HG03095 (cell line): Measurements from ENCODE around the gene TXLNB.
A peak's percentile ranks its signal among the peaks of the same experiment; 100 is the strongest.

ENCODE experiments used
- ATAC-seq: cut with Tn5 transposase; IDR thresholded peaks from one replicate; pipeline ENCODE4 v1.9.1; 2021; ENCODE audit warnings: moderate library complexity; ENCODE audit not compliant: unreplicated experiment

The TXLNB gene

DNA sequence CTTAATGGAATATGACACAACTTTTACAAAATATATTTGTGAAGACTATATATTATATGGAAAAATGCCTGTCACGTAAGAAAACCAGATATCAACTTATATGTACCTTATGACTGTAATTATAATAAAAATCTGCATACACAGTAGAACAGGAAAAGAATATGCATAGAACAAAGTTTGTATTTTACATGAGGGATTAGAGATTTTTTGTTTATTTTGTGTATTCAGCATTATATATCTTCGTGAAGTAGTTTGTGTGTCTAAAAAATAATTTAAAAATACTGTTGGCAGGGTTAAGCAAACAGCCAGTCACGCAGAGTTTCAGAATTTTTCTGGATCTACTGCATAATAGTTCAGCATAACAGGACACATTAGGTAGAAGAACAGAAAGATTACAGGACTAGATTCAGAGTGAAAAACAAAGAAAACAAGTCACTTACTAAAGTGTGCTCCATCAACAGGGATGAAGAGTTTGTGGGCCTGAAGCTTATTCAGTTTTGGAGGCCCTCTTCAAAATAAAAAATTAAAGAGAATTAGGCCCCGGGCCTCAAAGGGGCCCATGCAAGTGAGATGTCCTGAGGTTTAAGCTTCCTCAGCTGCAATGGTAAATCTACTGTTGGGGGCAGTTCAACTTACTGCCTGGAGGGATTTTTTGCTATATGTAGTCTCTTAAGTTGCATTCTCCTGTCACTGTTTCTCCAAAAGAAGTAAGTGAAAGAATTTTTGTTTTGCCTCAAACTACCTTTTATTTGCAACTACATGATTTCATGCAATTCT lies 16.3 kb downstream of the TXLNB start:
- no peak for ATAC-seq

DNA sequence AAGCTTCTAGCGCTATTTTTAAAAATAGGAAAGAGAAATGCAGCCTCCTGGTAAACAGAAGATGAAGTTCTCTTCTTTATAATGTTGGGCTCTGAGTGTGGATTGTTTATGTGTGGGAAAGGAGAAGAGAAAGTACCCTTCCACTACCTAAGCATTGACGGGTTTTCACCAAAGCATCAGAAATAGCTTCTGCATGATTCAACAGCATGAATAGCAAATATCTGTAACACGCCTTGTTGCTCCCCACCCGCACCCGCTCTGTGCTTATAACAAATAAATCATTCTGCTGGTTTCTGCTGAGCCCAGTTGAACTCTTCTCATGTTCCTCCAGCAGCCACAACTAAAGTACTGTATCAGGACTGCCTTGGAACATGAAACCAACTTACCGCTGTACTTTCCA lies 20.7 kb downstream of the TXLNB start:
- peak; percentile 92 for ATAC-seq

DNA sequence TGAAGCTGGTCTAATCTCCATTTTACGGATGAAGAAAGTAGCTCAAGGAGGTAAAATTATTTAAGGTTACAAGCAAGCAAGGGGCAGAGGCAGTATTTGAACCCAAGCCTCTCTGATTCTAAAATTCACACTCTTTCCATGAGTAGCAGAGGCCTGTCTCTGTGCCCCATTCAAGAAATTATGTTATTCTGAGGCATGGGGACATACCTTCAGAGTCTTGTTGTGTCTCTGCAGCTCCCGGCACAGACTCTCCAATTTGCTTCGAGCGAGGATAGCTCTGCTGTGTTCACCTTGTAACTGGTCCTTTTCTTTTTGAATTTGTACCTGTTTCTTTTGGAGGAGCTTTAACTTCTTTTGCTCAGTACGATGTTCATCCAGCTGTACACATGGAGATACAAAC lies 21.5 kb downstream of the TXLNB start:
- no peak for ATAC-seq

DNA sequence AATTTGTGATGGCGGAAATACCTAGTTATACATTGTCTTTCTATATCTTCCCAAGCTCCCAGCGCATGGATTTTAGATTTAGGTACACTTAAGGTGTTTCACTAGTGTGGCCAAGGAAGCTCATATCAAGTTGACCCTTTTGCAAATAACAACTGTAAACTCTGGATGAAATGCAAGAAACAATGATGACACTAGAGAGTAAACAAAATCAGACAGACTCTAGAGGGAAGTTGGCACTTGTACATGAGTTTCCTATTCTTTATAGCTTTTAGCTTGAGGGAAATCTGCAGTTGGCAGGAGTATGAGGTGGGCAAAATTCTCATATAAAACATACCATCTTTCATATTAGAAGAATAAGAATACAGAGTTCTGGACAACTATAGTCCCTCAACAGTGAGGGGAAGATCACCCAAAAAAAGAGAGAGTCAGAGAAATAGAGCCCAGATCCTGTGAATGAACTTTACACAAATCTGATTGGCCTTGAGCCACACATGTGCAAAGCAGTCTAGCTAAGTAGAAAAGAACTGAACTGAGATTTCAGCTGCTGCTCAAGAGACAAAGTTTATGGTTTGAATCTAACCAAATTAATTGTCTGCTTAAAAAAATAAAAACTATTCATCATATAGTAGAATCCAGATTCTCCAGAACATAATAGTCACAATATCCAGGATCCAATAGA lies 26.1 kb downstream of the TXLNB start:
- ATAC-seq, result no peak

DNA sequence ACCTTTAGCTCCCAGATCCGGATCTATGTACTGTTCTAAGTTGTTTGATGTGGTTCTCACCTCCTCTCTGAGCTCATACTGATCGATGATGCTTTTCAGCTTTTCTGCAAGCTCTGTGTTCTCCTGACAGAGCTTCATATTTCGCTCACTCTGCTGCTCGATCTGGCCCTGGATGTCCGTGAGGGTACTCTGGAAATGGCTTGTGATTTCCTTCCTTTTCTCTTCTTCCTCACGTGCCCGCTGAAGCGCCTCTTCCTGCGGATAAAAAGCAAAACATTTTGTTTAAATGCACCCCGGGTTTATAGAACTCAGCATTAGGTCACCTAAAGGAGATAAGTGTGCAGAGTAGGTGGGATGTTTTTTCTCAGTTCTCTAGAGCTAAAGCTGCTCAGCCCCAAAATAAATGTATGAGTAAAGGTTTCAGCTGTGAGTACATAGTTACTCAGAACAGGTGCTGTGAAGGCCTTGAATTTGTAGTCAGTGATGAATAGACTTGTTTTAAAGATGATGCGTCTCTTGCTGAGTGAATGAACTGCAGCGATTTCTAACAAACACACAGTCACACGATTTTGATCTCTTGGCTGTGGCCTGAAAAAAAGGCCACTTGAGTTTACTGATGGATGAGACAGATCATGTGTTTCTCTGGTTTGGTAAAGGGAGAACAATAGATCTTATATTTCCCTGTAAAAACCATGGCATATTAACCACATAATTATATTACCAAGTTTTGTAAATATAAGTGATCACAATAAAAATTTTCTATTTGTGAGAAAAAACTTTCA lies 29.1 kb downstream of the TXLNB start:
- peak; percentile 96 for ATAC-seq

DNA sequence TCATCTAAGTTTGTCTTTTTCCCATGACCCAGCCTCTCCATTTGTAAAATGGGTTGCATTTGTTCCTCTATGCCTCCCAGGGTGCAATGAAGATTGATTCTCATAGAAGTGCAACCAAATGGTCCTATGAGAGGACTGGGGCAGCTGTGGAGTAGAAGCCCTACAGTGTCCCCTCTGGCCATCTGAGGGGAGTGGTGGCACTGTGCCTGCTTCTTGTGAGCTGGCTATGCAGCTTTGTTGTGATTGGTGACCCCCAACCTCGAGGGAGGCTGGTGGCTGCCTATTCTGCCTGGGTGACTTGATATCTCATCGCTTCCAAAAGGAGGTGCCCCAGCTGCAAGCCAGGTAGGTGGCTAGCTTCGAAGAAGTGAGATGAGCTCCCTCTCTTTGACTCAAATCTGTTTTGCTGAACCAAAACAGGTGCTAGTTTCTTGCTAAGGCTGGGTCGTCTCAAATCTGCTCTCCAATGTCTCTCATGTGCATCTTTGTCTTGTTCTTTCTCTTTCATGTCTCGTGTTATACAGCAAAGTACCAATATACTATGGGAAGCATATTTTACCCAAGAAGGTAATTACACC lies 33.9 kb downstream of the TXLNB start:
- ATAC-seq, result peak; percentile 41

DNA sequence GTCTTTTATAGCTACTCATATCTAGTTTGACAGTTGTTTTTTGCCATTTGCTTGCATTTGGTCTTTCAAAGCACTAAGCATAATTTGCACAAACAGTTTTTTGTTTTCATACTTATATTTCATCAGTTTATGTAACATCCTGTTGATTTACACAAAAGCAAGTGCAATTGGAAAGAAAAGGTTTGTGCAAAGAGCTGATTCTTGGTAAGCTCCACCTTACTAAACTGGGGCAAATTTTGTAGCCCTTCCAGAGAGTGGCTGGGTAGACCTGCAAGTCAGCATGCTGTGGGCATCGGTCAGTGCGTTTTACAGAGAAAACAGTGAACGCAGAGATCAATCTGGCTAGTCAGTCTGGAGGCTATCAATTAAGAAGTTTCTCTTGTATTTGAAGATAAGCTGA lies 34.5 kb downstream of the TXLNB start:
- ATAC-seq, result no peak

DNA sequence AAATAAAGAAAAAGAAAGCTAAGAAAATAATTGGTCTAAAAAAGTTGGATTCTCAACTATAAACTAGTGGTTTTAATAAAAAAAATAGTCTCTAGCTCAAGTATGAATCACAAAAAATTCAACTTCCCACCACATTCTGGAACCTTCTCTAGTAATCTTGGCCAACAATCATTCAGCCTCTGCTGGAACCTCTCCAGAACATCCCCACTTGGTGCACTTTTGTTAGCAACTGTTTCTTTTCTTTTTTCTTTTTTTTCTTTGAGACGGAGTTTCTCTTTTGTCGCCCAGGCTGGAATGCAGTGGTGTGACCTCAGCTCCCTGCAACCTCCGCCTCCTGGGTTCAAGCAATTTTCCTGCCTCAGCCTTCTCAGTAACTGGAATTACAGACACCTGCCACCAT lies 35.7 kb downstream of the TXLNB start:
- no peak for ATAC-seq

DNA sequence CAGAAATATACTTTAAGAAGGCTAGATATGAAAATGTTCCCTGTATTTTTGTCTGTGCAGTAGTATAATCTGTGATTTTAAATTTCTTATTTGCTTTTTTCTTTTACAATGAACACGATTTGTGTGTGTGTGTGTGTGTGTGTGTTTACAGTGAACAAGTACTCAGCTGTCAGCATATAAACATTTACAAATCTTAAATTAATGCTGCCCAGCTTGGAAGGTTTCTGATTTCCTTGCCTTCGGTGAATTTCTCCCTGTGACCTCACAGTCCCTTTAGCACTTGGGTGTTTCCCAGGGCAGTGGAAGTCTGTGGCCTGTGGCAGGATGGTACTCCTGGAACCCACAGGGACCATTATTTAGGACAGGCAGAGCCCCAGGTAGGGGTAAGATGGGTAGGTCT lies 37.6 kb downstream of the TXLNB start:
- ATAC-seq, result no peak

DNA sequence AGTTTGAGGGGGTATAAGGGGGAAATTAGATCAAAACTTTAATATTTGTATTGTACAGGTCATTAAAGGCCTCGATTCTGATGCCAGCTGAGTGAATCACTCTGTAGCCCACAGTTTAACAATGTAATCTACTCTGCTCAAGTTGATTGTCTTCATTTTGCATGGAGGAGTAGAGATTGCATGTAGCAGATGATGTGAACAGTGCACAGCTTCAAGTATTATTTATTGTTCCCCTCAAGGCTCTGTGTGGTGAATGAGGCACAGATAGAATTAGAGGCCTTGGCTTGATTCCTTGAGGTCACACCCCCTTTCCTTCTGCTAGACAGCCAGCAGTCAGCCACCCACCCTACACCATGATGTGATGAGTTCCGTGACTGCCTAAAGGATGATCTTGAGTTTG lies 38.1 kb downstream of the TXLNB start:
- ATAC-seq, result no peak

DNA sequence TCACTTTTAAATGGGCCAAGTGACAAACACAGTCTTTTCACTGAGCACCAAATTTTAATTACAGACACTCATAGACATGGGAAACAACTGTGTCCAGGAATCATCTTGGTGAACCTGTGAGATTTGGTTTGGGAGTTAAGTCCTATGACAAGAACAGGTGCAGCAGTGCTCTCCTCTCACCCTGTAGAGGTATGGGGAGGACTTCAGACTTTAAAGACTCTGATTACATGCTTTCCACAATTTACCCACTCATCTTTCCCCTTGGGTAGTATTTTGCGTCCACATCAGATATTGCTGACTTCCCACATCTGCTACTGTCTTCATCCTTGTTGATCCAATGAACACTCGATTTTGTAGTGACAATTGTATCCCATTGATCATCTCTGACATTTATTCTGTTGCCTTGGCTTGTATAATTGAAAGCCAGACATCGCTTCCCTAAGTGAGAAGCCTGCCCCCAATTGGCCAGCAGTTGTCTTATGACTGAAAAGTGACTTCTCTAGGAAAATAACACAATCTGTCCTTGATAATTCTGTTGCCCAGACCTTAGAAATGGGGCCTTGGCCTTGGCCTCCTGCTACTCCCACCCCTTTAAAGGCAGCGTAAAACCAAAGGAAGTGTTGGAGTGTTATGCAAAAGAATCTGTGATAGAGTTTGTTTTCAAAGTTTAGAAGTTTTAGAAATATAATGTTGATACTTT lies 40.0 kb downstream of the TXLNB start:
- no peak for ATAC-seq

DNA sequence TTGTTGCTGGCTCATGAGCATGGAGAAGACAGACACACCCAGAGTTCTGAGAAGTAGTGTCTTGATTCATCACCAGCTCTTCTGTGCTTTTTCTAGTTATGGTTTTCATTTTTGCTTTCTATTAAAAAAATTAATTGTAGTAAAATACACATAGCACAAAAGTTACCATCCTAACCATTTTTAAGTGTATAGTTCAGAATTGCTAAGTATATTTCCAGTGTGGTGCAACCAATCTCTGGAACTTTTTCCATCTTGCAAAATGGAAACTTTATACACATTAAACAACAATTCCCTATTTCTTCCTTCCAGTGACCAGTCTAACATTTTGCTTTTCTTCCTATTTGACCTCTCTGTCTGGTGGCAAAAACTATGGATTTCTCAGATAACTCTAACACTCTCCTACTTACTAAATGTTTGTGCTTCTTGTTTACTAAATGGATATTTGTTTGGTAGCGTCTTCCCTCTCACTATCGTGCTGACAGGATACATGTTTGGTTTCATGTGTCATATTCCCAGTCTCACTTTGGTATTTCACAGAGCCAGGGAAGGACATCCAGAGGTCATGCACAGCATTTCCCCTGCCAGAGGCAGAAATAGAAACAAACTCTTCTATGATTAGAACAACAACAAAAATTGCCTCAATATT lies 40.6 kb downstream of the TXLNB start:
- peak; percentile 34 for ATAC-seq

DNA sequence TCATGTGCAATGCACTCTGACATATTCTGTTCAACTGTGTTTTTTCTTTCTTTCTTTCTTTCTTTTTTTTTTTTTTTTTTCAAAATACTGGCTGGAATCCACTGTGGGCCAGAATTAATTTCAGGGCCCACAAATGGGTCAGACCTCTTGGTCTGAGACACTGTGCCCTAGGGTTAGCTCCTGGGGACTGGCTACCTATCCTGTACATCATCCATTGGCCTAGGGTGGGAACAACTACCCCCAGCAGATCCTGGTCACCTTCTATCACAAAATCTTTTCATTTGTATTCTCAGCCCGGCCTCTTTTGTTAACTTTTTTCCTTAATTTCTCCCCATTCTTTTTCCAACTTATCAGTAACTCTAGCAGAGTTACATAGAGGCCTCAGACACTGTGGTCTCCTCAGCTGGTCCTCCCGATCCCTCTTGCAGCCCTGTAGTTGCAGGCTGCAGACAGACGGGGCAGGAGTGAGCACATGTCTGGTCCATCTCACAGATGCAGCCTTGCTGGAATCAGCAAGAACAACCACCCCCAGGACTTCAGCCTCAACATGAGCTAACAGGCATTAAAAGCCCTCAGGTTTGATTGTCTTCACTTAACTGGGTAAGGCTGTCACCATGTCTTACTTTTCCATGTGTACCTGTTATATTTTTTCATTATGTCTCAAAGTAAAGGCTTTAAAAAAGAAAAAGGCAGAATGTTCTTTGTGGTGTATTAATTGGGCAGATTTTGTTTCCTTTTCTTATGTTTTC lies 41.3 kb downstream of the TXLNB start:
- peak; percentile 94 for ATAC-seq

DNA sequence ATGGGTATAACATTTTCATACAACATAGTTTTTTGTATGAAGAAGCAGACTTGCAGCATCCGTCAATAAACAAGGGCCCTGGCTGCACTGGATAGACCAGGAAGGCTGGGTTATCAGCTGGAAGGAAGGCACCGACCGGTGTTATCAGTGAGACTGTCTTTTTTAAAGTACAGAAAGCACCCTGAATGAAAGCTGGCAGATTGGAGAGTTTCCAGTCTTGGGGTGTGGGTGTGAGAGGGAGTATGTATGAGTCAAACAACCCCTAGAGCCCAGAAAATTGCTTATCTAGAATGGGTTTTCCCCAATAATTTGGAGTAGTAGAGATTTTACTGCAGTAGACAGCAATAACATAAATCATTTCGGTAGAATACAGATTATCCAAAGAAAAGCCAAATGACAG lies 42.4 kb downstream of the TXLNB start:
- ATAC-seq, result no peak

DNA sequence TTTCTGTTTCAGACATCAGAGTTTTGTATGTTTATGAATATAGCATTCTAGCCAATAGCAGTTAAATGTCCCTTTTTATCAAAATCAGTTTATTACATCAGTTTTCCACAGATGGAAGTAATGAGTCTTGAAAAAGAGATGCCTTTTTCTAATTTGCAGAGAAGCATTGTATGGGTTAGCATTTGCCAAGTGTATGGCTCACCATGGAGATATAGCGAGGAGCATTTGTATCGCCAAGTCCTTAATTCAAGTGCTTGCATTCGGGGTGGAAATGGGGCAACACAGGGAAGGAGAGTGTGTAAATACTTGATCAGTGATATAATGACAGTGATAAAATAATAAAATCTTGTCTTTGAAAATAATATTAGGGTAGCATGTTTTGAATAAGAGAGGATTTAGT lies 42.9 kb downstream of the TXLNB start:
- ATAC-seq, result no peak

DNA sequence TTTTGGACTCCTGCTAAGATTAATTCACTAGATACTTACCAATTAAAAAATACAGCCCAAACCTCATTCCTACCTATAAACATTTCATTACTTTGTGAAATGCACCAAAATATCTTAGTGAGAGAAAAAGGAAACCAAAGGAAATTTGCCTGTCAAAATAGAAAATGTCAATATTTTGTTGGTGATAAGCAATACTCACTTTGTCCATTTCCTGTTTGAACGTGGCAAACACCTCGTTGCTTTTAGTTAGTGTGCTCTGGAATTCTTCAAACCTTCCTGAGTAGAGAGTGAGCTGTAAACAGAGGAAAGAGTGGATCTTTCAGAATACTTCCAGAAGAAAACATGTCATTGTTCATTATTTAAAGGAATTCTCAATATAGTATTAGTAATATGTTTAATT lies 44.2 kb downstream of the TXLNB start:
- no peak for ATAC-seq

DNA sequence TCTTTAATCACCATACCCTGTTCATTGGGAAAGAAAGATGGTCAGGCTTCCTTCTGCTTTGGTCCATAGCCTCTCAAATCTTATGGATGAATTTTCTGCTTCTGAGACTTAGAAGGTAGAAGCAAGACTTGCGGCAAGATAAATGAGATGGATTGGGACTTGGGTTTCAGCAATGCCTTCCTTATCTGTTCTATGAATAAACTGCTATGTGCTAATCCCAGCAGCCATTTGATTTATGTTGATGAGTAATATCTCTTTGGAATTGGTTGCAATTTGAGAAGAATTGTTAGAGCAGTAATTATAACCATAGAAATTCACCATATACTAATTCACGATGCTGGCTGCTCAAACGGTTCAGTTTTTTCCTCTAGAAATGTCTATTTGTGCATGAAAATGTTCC lies 48.3 kb downstream of the TXLNB start:
- ATAC-seq, result no peak

DNA sequence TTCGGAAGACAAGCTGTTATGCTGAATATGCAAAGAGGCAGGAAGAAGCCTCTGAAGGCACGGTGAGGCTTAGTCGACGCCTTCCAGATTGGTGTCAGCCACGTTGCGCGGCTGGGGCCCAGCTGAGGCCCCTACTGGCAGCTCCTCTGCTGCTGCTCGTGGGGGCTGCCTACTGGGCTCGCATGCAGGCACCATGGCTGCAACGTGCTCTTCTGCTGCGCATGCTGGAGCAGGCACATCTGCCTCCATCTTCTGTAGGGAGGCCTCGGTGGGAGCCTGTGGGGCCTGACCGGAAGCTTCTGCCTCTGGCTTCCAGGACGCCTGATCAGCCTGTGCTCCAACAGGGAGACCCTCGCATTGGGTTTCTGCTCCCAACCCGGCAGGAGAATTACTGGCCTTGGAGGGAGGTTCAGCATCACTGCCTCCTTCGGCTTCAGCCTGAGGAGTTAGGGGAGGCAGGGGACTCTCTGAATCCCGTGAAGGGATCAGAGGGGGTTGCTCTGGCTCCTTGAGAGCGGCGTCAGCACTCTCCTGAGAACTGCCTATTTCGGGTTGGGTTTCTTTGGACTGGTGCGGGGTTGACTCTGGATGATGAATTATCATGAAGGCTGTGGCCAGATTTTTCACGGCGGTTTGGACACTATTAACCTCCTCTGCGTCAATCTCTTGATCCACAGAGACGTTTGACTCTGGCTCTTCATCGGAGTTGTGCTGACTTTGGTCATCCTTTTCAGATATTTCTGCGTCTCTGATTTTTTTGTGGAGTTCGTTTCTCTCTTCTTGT lies 49.1 kb downstream of the TXLNB start:
- ATAC-seq, result no peak
